Superior temporal gyrus (tissue), 1 donor: ENCODE data around the gene DBN1.
A peak's percentile ranks its signal among the peaks of the same experiment; 100 is the strongest.

Experiments used
- DNase-seq: peaks from one replicate; pipeline ENCODE4 v3.0.0-alpha.2; 2016; ENCODE audit errors: extremely low spot score

Gene DBN1

DNA sequence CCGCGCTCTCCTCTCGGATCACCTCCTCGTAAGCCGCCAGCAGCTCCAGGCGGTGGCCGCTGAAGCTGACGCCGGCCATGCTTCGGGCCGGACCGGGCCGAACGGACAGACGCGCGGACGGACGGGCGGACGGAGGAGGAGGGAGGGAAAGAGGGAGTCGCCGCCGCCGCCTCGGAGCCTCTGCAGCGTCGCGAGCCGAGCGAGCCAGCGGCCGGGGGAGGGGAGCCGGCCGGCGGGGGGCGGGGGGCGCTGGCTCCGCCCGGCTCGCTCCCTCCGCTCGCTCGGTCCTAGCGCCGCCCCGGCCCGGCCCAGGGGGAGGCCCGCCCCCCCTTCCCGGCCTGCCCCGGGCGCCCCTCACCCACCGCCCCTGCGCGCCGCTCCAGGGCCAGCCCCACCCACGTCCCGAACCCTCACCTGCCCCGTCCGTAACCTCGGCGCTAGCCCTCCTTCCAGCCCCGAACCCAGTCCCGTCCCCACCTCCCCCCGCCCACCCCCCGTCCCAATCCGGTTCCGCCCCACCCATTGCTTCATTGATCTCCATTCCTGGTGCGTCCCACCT lies at the start of gene DBN1:
TSS of gene DBN1 (minus strand) at position 192 of the 559 bp plus-strand sequence. CDS start at position 79, 113 bp downstream.
- DNase-seq, result no peak

DNA sequence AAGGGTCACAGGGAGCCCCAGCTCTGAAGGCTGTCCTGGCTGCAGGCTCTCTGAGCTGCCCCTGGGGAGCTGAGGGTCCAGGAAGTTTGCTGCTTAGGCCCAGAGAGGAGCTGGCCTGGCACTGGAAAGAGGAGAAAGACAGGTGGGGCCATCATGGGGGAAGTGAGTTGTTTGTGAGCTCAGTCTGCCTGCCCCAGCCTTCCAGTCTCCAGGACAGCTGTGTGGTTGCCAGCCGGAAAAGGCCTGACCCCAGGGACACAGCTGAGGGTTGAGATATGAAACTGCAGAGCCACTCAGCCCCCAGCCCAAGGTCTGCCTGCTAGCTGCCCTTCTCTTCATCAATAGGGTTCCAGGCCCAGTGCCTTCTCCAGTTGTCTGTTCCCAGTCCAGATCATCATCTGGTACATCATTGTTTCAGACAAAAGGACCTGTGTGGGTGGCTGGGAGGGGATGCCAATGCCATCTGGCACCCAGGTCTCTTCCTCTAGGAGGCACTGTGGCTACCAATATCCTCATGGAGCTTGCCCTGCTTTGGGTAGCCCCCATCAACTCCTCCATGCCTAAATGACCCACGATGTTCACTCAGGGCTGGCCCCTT lies 47.6 kb upstream of the DBN1 start:
- no peak for DNase-seq

DNA sequence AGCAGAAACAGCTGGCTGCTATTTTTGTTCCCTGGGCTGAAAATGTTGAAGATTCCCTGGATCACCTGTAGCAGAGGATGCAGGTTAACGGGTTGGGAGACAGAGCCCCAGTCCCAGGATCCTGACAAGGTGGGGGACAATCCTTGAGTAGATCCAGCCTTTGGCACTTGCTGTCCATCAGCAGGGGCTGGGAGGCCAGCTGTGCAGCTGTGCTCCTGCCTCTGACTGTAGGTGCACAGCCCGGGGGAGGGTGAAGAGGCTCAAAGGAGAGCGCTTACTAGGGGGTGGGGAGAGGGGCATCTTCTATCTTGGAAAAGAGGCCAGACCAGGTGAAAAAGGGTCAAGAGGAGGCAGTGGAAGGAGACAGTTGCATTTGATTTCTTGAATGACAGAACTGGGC lies 46.8 kb upstream of the DBN1 start:
- no peak for DNase-seq

DNA sequence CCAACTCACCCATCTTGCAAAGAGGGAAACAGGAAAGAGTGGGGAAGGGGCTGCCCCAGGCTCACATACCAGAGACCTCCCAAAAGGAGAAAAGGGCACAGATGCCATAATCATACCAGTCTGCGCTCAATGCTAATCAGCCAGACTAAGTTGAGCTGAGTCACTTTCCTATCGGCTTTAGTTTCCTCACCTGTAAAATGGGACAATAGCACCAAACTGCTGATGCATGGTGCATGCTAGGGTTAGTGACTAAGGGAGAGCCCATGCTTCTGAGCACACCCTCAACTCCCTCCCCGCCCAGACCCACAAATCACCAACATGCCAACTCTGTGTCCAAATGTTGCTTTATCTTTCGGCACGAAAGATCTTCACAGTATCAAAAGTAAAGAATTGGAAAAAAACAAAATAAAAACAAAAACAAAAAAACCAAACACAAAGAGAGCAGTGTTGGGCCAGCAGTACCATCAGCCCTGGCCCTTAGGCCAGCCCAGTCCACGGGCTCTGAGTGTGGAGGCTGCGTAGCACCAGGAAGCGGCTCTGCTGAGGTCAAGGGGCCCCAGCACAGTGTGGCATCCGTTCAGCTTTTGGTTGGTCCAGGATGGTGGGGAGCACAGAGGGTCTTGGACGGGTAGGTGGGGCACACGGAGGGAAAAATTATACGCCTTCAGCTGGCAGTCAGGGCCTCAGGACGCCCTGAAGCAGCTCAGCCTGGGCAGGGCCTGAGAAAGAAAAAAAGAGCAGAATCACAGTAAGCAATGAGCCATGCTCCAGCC lies 46.2 kb upstream of the DBN1 start:
- no peak for DNase-seq

- peak; percentile 100 for DNase-seq
Measured at GRCh38 chr5:177516601-177517568, 43.5 kb upstream of the DBN1 start, which contains the start of gene DDX41. TSS of gene DDX41 (minus strand) at chr5:177516961. CDS start at chr5:177516945, 16 bp downstream.

- DNase-seq, result no peak
Measured at GRCh38 chr5:177515580-177515979, 42.1 kb upstream of the DBN1 start.

DNA sequence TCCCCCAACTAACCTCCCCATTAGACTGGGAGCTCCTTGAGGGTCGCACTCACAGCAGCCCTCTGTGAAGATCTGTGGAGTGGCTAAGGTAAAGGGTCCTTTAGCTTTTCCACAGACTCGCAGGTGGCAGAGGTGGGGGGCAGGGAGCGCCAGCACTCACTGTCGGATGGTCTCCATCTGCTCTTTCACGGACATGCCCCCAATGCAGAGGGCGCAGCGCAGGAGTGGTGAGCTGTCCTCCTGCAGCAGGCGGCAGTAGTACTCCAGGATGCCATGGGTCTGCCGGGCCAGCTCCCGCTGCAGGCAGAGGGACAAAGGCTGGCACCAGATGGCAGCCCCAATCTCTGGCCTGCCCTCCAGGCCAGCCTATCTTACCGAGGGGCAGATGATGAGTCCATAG lies 41.1 kb upstream of the DBN1 start:
- DNase-seq, result no peak

DNA sequence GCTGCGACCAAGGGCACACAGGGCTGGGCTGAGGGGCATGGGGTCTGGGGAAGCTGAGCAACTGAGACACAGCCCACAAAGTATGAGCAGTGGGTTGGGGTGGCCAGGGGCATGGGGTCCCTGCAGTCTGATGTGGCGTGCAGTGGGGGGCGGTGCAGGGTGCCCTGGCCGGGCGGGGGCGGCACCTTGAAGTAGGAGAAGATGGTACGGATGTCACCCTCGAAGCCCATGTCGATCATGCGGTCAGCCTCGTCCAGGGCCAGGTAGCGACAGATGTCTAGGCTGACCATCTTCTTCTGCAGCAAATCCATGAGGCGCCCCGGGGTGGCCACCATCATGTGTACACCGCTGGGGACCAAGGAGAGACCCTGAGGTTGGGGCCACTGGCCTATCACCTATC lies 40.1 kb upstream of the DBN1 start:
- DNase-seq, result no peak

DNA sequence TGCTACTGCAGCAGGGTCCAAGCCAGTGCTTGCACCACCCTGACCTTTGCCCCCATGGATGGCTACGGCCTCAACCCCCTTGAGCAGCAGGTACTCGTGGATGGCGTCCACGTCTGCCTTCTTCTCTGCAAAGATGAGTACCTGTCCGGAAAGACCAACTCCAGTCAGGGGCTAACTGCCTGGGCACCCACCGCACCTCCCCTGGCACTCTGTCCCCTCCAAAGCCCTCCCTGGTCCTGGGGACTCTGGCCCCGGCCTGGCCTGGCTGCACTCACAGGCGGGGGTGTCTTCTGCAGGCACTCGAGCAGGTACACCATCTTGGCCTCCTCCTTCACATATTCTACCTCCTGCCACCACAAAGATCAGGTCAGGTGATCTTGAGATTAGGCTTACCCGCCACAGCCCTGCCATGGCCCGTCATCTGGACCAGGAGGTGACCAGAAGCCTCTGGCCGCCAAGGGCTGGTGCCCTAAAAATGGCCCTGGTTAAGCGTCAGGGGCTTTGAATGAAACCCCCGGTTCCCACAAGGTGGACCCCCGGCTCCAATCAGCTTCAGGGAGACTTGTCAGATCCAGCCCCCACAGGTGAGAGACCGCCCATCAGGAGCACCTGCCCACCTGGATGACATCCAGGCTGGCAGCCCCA lies 39.4 kb upstream of the DBN1 start:
- DNase-seq, result no peak

DNA sequence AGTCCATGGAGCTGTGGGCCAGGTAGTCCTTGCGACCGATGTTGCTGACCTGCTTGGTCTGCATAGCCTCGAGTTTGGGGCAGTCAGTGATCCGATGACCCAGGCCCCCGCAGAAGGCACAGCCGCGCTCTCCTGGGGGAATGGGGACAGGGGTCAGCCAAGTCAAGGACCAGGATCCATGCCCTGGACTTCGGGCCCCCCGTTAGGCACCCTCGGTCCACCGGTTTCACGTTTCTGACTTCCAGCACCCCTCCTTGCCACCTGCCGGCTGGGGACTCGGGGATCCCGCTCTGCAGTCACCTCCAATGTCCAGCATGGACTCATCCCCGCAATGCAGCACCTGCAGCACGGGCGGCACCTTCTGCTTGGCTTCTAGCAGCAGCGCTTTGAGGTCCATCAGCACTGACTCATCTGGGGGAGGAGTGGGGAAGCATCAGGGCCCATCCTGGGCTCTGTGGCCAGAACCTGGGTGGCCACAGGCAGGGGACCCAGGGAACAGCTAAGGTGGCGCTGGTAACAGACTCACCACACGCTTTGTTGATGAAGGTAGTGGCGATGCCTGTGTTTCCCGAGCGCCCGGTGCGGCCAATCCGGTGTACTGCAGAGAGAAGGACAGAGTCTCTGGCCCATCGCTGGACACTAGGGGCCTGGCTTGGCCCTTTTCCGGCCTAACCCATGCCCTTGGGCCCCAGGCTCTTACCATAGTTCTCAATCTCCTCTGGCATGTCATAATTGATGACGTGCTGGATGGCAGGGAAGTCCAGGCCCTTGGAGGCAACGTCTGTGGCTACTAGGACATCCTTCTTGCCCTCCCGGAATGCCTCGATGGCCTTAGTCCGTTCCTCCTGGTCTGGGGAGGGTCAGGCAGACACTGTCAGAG lies 38.6 kb upstream of the DBN1 start:
- DNase-seq, result no peak

DNA sequence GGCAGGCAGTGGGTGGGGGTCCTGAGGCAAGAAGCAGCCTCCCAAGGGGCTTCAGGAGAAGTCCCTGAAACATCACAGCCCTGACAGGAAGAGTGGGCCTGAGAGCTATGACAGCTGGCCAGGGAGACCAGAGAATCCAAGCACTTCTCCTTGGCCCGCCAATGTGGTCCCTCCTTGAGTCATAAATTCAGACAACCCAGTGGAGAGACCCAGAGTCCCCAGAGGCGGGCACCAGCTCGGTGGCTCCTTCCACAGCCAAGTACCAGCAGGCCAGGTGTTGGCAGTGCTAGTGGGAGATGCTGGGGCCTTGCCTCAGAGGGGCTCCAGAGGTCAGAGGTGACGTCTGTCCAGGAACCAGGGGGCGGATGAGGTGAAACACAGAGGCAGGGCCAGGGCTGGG lies 37.7 kb upstream of the DBN1 start:
- DNase-seq, result no peak

DNA sequence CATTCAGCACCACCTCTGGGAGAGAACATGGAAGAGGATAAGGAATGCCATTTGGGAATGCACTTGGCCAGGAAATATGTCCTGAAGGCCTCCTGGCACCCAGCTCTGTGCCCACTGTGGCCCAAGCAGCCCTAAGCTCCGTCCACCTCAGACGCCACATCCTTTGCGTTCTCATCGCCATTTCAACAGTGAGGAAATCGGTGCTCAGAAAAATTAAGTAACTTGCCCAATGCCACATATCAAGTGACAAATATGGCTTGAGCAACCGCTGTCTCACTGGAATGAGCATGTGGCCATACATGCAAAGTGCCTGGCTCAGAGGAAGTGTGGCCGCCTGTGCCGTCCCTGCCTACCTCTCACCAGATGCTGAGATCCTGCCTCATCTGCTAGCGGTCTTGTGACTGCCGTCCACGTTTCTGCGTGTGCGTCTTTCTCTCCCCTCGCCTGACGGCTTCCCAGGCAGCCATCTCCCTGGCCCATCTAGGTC lies 37.2 kb upstream of the DBN1 start:
- DNase-seq, result no peak

GRCh38 chr5:177509991-177510566 lies 36.6 kb upstream of the DBN1 start:
- no peak for DNase-seq

DNA sequence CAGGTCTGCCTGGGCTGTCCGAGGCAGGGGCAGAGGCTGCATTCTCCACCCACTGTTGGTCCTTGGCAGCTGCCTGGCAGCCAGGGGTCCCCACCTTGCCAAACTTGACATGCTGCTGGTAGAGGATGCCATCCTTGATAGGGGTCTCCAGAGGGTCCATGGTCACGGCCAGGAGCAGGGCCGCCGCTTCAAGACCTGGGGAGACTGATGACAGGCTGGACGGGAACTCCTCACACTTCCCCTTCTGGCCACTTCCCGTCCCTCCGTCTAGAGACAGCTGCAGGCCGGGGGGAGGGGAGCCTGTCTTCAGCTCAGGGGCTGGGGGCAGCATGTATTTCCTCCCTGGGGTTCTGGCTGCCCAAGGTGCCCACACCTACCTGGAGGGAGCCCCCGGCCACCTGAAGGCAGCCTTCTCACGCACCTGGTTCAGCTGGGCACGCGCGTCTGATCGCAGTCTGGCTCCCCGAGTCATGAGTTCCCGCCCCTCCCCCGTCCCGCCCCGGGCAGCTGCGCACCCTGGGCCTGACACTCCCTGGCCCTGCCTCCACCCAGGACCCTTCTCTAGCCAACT lies 36.0 kb upstream of the DBN1 start, which contains the start of gene DOK3:
TSS of gene DOK3 (minus strand) at position 446 of the 571 bp plus-strand sequence. CDS start at position 160, 286 bp downstream.
- DNase-seq, result no peak

DNA sequence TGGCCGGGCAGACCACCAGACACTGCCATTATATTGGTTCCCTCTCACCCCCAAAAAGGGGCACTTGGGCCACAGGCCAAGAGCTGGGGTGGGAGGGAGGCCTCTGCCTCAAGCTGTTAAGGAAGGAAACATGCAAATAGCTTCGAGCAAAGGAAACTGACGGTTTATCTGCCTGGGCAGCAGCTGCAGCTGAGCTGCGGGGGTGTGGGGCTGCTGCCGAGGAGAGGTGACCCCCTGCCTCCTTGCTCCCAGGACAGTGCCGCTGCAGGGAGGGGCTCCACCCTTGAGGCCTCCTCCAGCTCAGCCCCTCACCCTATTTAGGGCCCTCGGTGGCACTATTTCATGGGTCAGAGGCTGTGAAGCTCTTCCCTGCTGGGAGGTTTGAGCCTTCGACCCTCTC lies 35.4 kb upstream of the DBN1 start:
- DNase-seq, result no peak

GRCh38 chr5:177508221-177508611 lies 34.8 kb upstream of the DBN1 start:
- DNase-seq, result no peak

- no peak for DNase-seq
Measured at GRCh38 chr5:177507596-177508220, 34.3 kb upstream of the DBN1 start.

- DNase-seq, result no peak
Measured at GRCh38 chr5:177507165-177507564, 33.7 kb upstream of the DBN1 start.

DNA sequence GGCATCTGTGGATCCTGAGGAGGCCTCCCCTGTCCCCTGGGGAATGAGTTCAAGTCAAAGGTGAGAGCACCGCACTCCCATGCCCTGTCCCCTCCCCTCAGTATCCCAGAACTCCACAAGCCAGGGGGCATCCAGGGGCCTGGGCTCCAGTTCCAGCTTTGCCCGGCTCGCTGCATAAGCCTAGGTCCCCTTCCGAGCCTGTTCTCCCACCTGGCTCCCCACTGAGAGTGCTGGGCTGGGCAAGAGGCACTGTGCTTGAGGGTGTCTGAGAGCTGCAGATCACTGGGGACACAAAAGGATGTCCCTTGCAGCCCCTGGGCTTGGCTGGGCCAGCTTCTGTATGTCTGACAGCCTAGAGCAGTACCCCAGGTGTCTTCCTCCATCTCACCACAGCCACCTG lies 31.6 kb upstream of the DBN1 start:
- DNase-seq, result no peak
